ENCODE results near the gene ATRX.

- TF ChIP-seq CTCF (IDR thresholded peaks at IDR 0.05) (no peak), POLR2A (IDR thresholded peaks at IDR 0.05) (no peak)
These were observed 34.2 kb upstream of the ATRX start for GRCh38 chrX:77820091-77820727.

Measured in adrenal gland (tissue), 5 donors.